Measurements from ENCODE around the gene WDR4. TPM values are rescaled to one million over a fixed set of nuclear protein-coding genes. Genes with fewer than 3 reads are reported as not detected.

The WDR4 gene
- total and polyA plus RNA-seq, 10 of the 15 experiments (the other 5 are each of a cell fraction or from before 2014, with no cell fraction given) = 2.1 to 45.3 (median 18.7) TPM

DNA sequence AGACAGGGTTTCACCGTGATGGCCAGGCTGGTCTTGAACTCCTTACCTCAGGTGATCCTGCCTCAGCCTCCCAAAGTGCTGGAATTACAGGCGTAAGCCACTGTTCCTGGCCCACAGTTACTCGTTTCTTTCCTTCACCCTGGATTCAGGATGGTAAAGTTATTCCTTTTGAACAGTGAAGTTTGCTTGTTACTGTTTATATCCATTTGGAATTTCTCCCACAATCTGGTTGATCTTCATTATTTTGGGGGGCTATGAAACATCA lies 43.0 kb downstream of the WDR4 start:
- no TSS peak for BruUV-seq (replicated peaks)
- RAD21 ChIA-PET (ENCODE audit: unreplicated experiment) = no interaction called here
- Histone ChIP-seq H3K9ac (ENCODE audit: control insufficient read depth, insufficient read depth, low read length) (no peak overlapping the region), H4K20me1 (ENCODE audit: control insufficient read depth, insufficient read depth) (no peaks in the 10 kb centered on the region; the same call in 1 of the 2 replicates), H3K4me2 (ENCODE audit: control insufficient read depth, insufficient read depth) (no peak overlapping the region), H3K27ac (ENCODE audit: control insufficient read depth, insufficient read depth) (no peak overlapping the region), H3K36me3 (ENCODE audit: control insufficient read depth in 2 of 2, insufficient read depth in 2 of 2, low read length in 1 of 2) (peaks cover 12 to 19% of the 10 kb centered on the region in 2 experiments), H3K9me3 (replicated peaks; ENCODE audit: control insufficient read depth, insufficient read depth, low read length) (no peaks in the 10 kb centered on the region), H3K79me2 (ENCODE audit: control insufficient read depth, insufficient read depth, low read length) (no peaks in the 10 kb centered on the region), H3K4me3 (no peak overlapping the region), H2AFZ (ENCODE audit: control insufficient read depth, low read depth, low read length) (no peak overlapping the region), H3K4me1 (ENCODE audit: control insufficient read depth, insufficient read depth, low read length) (peaks cover 3% of the 10 kb centered on the region), H3K27me3 (replicated peaks in 1 of 2; ENCODE audit: control insufficient read depth in 2 of 2, insufficient read depth in 2 of 2, low read length in 1 of 2) (no peaks in the 10 kb centered on the region)
- CTCF ChIA-PET = interaction anchor here (1.0 kb wide), 1 partner anchor 244 kb away, joined by 4 read pairs; no protein-coding TSS in a partner anchor
- in situ Hi-C loops (cut with MboI) = no loop called here
- ATAC-seq (no peak), FAIRE-seq (no peak), DNase-seq (ENCODE audit: low read depth, low spot score) (no peak)
- POLR2A ChIA-PET = no interaction called here
- SMC1A ChIA-PET (ENCODE audit: uncharacterized antibody, unreplicated experiment) = interaction anchor here (1.1 kb wide), 1 partner anchor 17 kb away, joined by 3 read pairs; no protein-coding TSS in a partner anchor
- TF ChIP-seq NR2F1 (conservative IDR thresholded peaks at IDR 0.05) (no peak), ESRRA (IDR thresholded peaks at IDR 0.05; ENCODE audit: low read length) (no peak), USF1 (IDR thresholded peaks at IDR 0.05; ENCODE audit: borderline replicate concordance, extremely low read length, insufficient read depth, low read depth, low read length) (no peak), RBBP5 (conservative IDR thresholded peaks at IDR 0.05) (no peak)
- intact Hi-C loops (cut with micrococcal nuclease; ENCODE audit: unreplicated experiment) = no loop called here
- 79% methylated on average over 3 of the region's 3 CpGs for WGBS (ENCODE audit: insufficient coverage, insufficient replicate concordance, low lambda C conversion rate, missing lambda C conversion rate)

DNA sequence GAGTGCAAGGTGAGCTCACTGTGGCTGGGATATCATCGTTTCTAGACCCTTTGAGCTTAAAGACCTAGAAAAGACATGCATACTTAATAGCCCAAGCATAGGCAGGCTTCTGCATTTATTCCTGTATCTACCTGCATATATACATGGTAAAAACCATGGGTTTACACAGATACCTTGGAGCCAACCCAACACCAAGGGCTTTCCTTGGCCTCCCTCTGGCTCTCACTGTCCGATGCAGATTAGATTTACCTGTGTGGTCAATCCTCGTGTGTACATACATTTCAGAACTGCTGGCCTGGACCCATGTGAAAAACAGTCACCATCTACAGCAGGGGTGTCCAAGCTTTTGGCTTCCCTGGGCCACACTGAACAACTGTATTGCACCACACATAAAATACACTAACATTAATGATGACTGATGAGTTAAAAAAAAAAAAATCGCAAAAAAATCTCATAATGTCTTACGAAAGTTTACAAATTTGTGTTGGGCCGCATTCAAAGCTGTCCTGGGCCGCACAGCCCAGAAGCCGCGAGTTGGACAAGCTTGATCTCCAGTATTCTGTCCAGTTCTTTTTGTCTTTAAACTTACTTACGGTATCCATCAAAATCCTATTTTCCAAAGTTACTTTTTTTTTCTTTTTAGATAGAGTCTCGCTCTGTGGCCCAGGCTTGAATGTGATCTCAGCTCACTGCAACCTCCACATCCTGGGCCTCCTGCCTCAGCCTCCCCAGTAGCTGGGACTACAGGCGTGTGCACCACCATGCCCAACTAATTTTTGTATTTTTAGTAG lies 43.5 kb downstream of the WDR4 start:
- Histone ChIP-seq H3K9me3 (replicated peaks; ENCODE audit: control insufficient read depth, insufficient read depth, low read length) (no peaks in the 10 kb centered on the region), H3K36me3 (ENCODE audit: control insufficient read depth in 2 of 2, insufficient read depth in 2 of 2, low read length in 1 of 2) (peaks cover 9 to 14% of the 10 kb centered on the region in 2 experiments), H2AFZ (ENCODE audit: control insufficient read depth, low read depth, low read length) (no peak overlapping the region), H4K20me1 (ENCODE audit: control insufficient read depth, insufficient read depth) (no peaks in the 10 kb centered on the region; the same call in 1 of the 2 replicates), H3K27ac (ENCODE audit: control insufficient read depth, insufficient read depth) (no peak overlapping the region), H3K79me2 (ENCODE audit: control insufficient read depth, insufficient read depth, low read length) (no peaks in the 10 kb centered on the region), H3K9ac (ENCODE audit: control insufficient read depth, insufficient read depth, low read length) (no peak overlapping the region), H3K27me3 (replicated peaks in 1 of 2; ENCODE audit: control insufficient read depth in 2 of 2, insufficient read depth in 2 of 2, low read length in 1 of 2) (no peaks in the 10 kb centered on the region), H3K4me3 (no peak overlapping the region), H3K4me1 (ENCODE audit: control insufficient read depth, insufficient read depth, low read length) (peaks cover 3% of the 10 kb centered on the region), H3K4me2 (ENCODE audit: control insufficient read depth, insufficient read depth) (no peak overlapping the region)
- WGBS (ENCODE audit: insufficient coverage, insufficient replicate concordance, low lambda C conversion rate, missing lambda C conversion rate) = 74% methylated on average over 12 of the region's 12 CpGs
- no peak for ATAC-seq
- TF ChIP-seq PKNOX1 (IDR thresholded peaks at IDR 0.05) (no peak), POU2F2 (IDR thresholded peaks at IDR 0.05; ENCODE audit: borderline replicate concordance, low read depth, low read length) (no peak), TAF1 (IDR thresholded peaks at IDR 0.05; ENCODE audit: borderline replicate concordance, low read depth, low read length) (no peak), GATAD2B (conservative IDR thresholded peaks at IDR 0.05; ENCODE audit: low read depth) (no peak), FOXK2 (IDR thresholded peaks at IDR 0.05) (no peak), KLF5 (IDR thresholded peaks at IDR 0.05; ENCODE audit: partially characterized antibody) (no peak), MXI1 (IDR thresholded peaks at IDR 0.05; ENCODE audit: low read depth, low read length) (no peak)
- TF ChIP-seq, protein P1, sequence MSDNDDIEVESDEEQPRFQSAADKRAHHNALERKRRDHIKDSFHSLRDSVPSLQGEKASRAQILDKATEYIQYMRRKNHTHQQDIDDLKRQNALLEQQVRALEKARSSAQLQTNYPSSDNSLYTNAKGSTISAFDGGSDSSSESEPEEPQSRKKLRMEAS (IDR thresholded peaks at IDR 0.05; ENCODE audit: low read depth, low read length) = no peak
- in situ Hi-C loops (cut with MboI) (no loop called here), intact Hi-C loops (cut with micrococcal nuclease; ENCODE audit: unreplicated experiment) (no loop called here)
- ChIA-PET POLR2A (no interaction called here), RAD21 (ENCODE audit: unreplicated experiment) (no interaction called here), CTCF (interaction anchor here (1.0 kb wide), 1 partner anchor 243 kb away, joined by 4 read pairs; no protein-coding TSS in a partner anchor), SMC1A (ENCODE audit: uncharacterized antibody, unreplicated experiment) (interaction anchor here (1.1 kb wide), 1 partner anchor 17 kb away, joined by 3 read pairs; no protein-coding TSS in a partner anchor)
- FAIRE-seq = no peak
- no peak for DNase-seq (ENCODE audit: low read depth, low spot score)
- BruUV-seq (replicated peaks) = no TSS peak
